GM12878 (cell line): Measurements from ENCODE around the gene SURF2. TPM values are rescaled to one million over a fixed set of nuclear protein-coding genes. Genes with fewer than 3 reads are reported as not detected.
A peak's percentile ranks its signal among the peaks of the same experiment; 100 is the strongest.

ENCODE experiments used
- ATAC-seq: fragments of 200-7000 bp; cut with Tn5 transposase; 3 replicates; pipeline ENCODE4 v1.9.1; 2020; ENCODE audit warnings: mild to moderate bottlenecking, moderate library complexity
- BruUV-seq: library from RNA; stranded (reverse); fragments of 400-500 nt; replicated peaks from 2 replicates; lab custom pipeline; 2021; lab: Mats Ljungman, UMichigan
- CTCF ChIA-PET: fragments of 300-600 bp; sonication (Branson Sonifier 250); formaldehyde crosslinking; extraction: SDS; loops from one replicate; lab custom pipeline; 2021; ENCODE audit warnings: inconsistent platforms; lab: Yijun Ruan, JAX
- POLR2A ChIA-PET: fragments of 350-600 bp; formaldehyde crosslinking; extraction: SDS; loops from one replicate; lab custom pipeline; 2021; ENCODE audit warnings: inconsistent platforms; lab: Charles Lee
- RAD21 ChIA-PET: fragments of 300-600 bp; sonication (Branson Sonifier 250); formaldehyde crosslinking; loops from one replicate; lab custom pipeline; 2023; ENCODE audit warnings: antibody characterized with exemption; ENCODE audit not compliant: unreplicated experiment; lab: Charles Lee
- SMC1A ChIA-PET: fragments of 300-600 bp; sonication (Branson Sonifier 250); formaldehyde crosslinking; loops from one replicate; lab custom pipeline; 2023; ENCODE audit not compliant: unreplicated experiment, uncharacterized antibody; lab: Charles Lee
- DNase-seq: peaks from one replicate; pipeline ENCODE4 v3.0.0-alpha.2; 2011; ENCODE audit warnings: low read depth, low spot score
- FAIRE-seq: peaks from 3 replicates; lab custom pipeline; 2011; peaks lifted over from hg19 to GRCh38; lab: Jason Lieb, UNC
- H2AFZ ChIP-seq: 2 replicates; pipeline ENCODE4 v1.6.0; 2011; ENCODE audit warnings: low read depth, low read length, control low read depth; ENCODE audit not compliant: control insufficient read depth
- H3K27ac ChIP-seq: 2 replicates; pipeline ENCODE4 v1.5.1; 2011; ENCODE audit warnings: control low read depth; ENCODE audit not compliant: control insufficient read depth, insufficient read depth
- H3K27me3 ChIP-seq, 2 experiments: replicated peaks in 1 of 2; 2 replicates each; pipeline versions ENCODE4 v1.6.0 to v1.6.1; 2011; ENCODE audit warnings: low read length in 1 of 2; ENCODE audit not compliant: control insufficient read depth in 2 of 2, insufficient read depth in 2 of 2
- H3K36me3 ChIP-seq, 2 experiments: 2 replicates each; pipeline ENCODE4 v1.5.1; 2011; ENCODE audit warnings: low read length in 1 of 2; ENCODE audit not compliant: control insufficient read depth in 2 of 2, insufficient read depth in 2 of 2
- H3K4me1 ChIP-seq: 2 replicates; pipeline ENCODE4 v1.6.1; 2011; ENCODE audit warnings: mild to moderate bottlenecking, low read length, moderate library complexity, mixed read lengths; ENCODE audit not compliant: control insufficient read depth, insufficient read depth
- H3K4me2 ChIP-seq: 2 replicates; pipeline ENCODE4 v1.6.0; 2011; ENCODE audit warnings: control low read depth; ENCODE audit not compliant: control insufficient read depth, insufficient read depth
- H3K4me3 ChIP-seq: fragments of 200-600 bp; sonication (generic); 2 replicates; pipeline ENCODE4 v1.5.1; 2016
- H3K79me2 ChIP-seq: 2 replicates; pipeline ENCODE4 v1.6.0; 2011; ENCODE audit warnings: low read length; ENCODE audit not compliant: control insufficient read depth, insufficient read depth
- H3K9ac ChIP-seq: 2 replicates; pipeline ENCODE4 v1.8.0; 2011; ENCODE audit warnings: low read length, control low read depth, mixed read lengths; ENCODE audit not compliant: control insufficient read depth, insufficient read depth
- H3K9me3 ChIP-seq: replicated peaks from 3 replicates; pipeline ENCODE4 v1.5.1; 2011; ENCODE audit warnings: mild to moderate bottlenecking, low read length; ENCODE audit not compliant: control insufficient read depth, insufficient read depth
- H4K20me1 ChIP-seq: 2 replicates; pipeline ENCODE4 v1.6.0; 2011; ENCODE audit not compliant: control insufficient read depth, insufficient read depth
- CREM ChIP-seq: IDR thresholded peaks from 2 replicates; pipeline ENCODE4 v1.6.1; 2014; ENCODE audit warnings: antibody characterized with exemption, low read depth
- IKZF2 ChIP-seq, 2 experiments: fragments of 450-650 bp; IDR thresholded peaks; 2 replicates each; pipeline ENCODE4 v1.6.1; 2017; ENCODE audit warnings: mild to moderate bottlenecking in 2 of 2, moderate library complexity in 2 of 2
- IRF3 ChIP-seq: fragments of 450-650 bp; IDR thresholded peaks from 2 replicates; pipeline ENCODE4 v1.6.1; 2014; ENCODE audit warnings: mild to moderate bottlenecking
- MLLT1 ChIP-seq: fragments of 450-650 bp; IDR thresholded peaks from 2 replicates; pipeline ENCODE4 v1.6.1; 2016; ENCODE audit warnings: mild to moderate bottlenecking
- MTA2 ChIP-seq: fragments of 450-650 bp; IDR thresholded peaks from 2 replicates; pipeline ENCODE4 v1.6.1; 2016; ENCODE audit warnings: low read depth, mild to moderate bottlenecking, moderate library complexity
- MYB ChIP-seq: fragments of 150-350 bp; IDR thresholded peaks from 2 replicates; pipeline ENCODE4 v1.6.1; 2014; ENCODE audit warnings: mild to moderate bottlenecking, low read depth, low read length, borderline replicate concordance
- PBX3 ChIP-seq: IDR thresholded peaks from 2 replicates; pipeline ENCODE4 v1.6.1; 2011; ENCODE audit warnings: mild to moderate bottlenecking, low read depth, low read length, moderate library complexity; ENCODE audit not compliant: insufficient replicate concordance
- RELA ChIP-seq: fragments of 450-650 bp; IDR thresholded peaks from 2 replicates; pipeline ENCODE4 v1.8.0; 2014; ENCODE audit warnings: borderline replicate concordance; ENCODE audit not compliant: partially characterized antibody
- SKIL ChIP-seq: fragments of 450-650 bp; IDR thresholded peaks from 2 replicates; pipeline ENCODE4 v1.6.1; 2017; ENCODE audit warnings: mild to moderate bottlenecking, low read depth, inconsistent platforms; ENCODE audit not compliant: poor library complexity, severe bottlenecking
- SREBF1 ChIP-seq: IDR thresholded peaks from 2 replicates; pipeline ENCODE4 v1.6.1; 2012; ENCODE audit warnings: mild to moderate bottlenecking, low read length
- SRF ChIP-seq, 2 experiments: IDR thresholded peaks; 2 replicates each; pipeline ENCODE4 v1.6.1; 2011; ENCODE audit warnings: low read depth in 2 of 2, low read length in 2 of 2, mild to moderate bottlenecking in 1 of 2, moderate library complexity in 1 of 2
- TARDBP ChIP-seq: IDR thresholded peaks from 2 replicates; pipeline ENCODE4 v1.6.1; 2016; ENCODE audit warnings: borderline replicate concordance
- ZSCAN29 ChIP-seq: fragments of 450-650 bp; IDR thresholded peaks from 2 replicates; pipeline ENCODE4 v1.6.1; 2017; ENCODE audit warnings: mild to moderate bottlenecking, moderate library complexity
- WGBS: methylation state at CpG from one replicate; pipeline ENCODE4 v1.1.6; 2016; ENCODE audit warnings: low lambda C conversion rate; ENCODE audit not compliant: insufficient replicate concordance, insufficient coverage; ENCODE audit errors: missing lambda C conversion rate; 5-methylcytosine and 5-hydroxymethylcytosine counted together
- in situ Hi-C: fragments of 300-500 bp; cut with MboI; formaldehyde crosslinking; loops from 9 replicates; pipeline ENCODE4 v1.14.3; 2018; ENCODE audit warnings: mixed read lengths
- intact Hi-C: fragments of 100-400 bp; cut with micrococcal nuclease; formaldehyde crosslinking; loops from one replicate; pipeline ENCODE4 v1.14.2; 2022; ENCODE audit not compliant: unreplicated experiment
- polyA plus RNA-seq, 11 experiments: library from polyadenylated mRNA; depleted of rRNA in 4 of 11; unstranded in 6 of 11; stranded (reverse) in 5 of 11; fragments of >200 nt; fragmentation: Nextera tagmentation in 4 of 11; fragmentation: Illumina TruSeq in 1 of 11; extraction: Ambion mirVana in 4 of 11; extraction: Trizol in 1 of 11; gene quantifications; 1 replicate in 1 of 11; 2 replicates in 10 of 11; pipeline versions ENCODE4 v1.2.1 to v1.2.3, GENCODE V29; 2011 to 2016; ENCODE audit warnings: inconsistent platforms in 2 of 11, missing spikeins in 2 of 11, low read depth in 1 of 11
- total RNA-seq, 4 experiments: library from RNA; depleted of rRNA in 3 of 4; stranded (reverse); fragments of >200 nt in 3 of 4; fragmentation: Illumina TruSeq in 1 of 4; extraction: Trizol in 1 of 4; gene quantifications; 2 replicates each; pipeline versions ENCODE4 v1.2.1 to v1.2.3, GENCODE V29; 2013 to 2021

The SURF2 gene
- total and polyA plus RNA-seq, 10 of the 15 experiments (the other 5 are each of a cell fraction or from before 2014, with no cell fraction given) = 4.0 to 41.7 (median 20.8) TPM

DNA sequence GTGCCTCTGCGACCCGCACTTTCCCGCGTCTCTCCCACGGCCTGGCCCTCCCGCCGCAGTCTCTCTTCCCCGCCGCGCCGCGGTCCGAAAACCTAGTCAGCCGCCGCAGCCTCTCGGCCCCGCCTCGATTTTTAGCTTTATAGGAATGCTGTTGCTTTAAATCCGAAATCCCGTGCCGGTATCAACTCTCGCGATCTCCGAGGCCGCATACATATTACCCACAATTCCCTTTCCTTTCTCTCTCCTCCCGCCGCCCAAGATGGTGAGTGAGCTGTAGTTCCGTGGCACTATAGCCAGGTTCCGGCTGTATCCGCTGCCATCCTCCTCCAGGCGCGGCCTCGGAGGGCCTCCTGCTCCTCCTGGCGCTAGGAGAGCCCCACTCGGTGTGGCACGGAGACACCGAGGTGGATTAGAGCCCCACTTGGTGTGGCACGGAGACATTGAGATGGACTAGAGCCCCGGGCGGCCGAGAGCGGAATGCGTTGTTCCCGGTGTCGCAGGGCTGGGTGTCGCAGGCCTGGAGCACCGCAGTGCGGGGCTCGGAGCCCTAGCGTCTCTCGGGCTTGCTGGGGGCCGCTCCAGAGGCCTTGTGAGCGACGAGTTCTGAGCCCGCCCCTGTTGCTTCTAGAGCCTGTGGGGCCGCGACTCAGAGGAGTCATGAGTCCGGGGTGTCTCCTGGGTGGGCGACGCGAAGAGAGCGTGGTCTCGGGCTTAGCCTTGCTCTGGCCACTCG, 8.2 kb upstream of the SURF2 start, which contains the start of the genes MED22 and RPL7A (continued):
- TF ChIP-seq PBX3 (peak; percentile 40), MYB (no peak), IRF3 (no peak), RELA (peak; percentile 57)

- Histone ChIP-seq H3K9ac (peak overlapping the region; percentile 98), H4K20me1 (no peaks in the 10 kb centered on the region; the same call in 1 of the 2 replicates), H3K79me2 (peaks cover 47% of the 10 kb centered on the region), H3K4me2 (peak overlapping the region; percentile 92), H3K4me1 (peaks cover 12% of the 10 kb centered on the region), H3K4me3 (peak overlapping the region; percentile 100), H2AFZ (no peak overlapping the region), H3K27ac (peak overlapping the region; percentile 96), H3K9me3 (no peaks in the 10 kb centered on the region), H3K36me3 (peaks cover 33 to 46% of the 10 kb centered on the region in 2 experiments), H3K27me3 (no peaks in the 10 kb centered on the region)
- CTCF ChIA-PET = interaction anchor here (1.9 to 2.1 kb wide), 2 partner anchors 19 to 22 kb away, joined by 5 to 6 read pairs; no protein-coding TSS in a partner anchor
- RAD21 ChIA-PET = interaction anchor here (1.1 kb wide), 1 partner anchor 28 kb away, joined by 4 read pairs; the partner anchor contains the start of gene STKLD1
- POLR2A ChIA-PET = interaction anchor here (0.6 to 2.9 kb wide), 5 partner anchors 14 to 192 kb away, joined by 3 to 12 read pairs (median 8); partner anchors contain the start of genes STKLD1 and SURF6
- SMC1A ChIA-PET = interaction anchor here (1.0 to 1.1 kb wide), 3 partner anchors 26 to 68 kb away, joined by 3 to 4 read pairs (median 4); partner anchors contain the start of gene STKLD1
- DNase-seq = no peak
- no peak for ATAC-seq
- WGBS = under 1% methylated on average over 25 of the region's 25 CpGs
- BruUV-seq = TSS peak; percentile 79
- in situ Hi-C loops = no loop called here
- intact Hi-C loops = loop anchor here (5.0 kb wide), 1 partner anchor 128 kb away; the partner anchor contains the start of gene SLC2A6
- no peak for FAIRE-seq
- TF ChIP-seq IKZF2 (IDR thresholded peaks at IDR 0.05) (no peak), SRF (IDR thresholded peaks at IDR 0.05; ENCODE audit: low read depth in 2 of 2, low read length in 2 of 2) (no peak), MLLT1 (no peak), MTA2 (no peak), SKIL (no peak), CREM (no peak), TARDBP (no peak), SREBF1 (no peak), ZSCAN29 (no peak)
Observed at GRCh38 chr9:133348718-133349573, 7.4 kb upstream of the SURF2 start.
